ENCODE results near the gene SEC24D. TPM values are rescaled to one million over a fixed set of nuclear protein-coding genes. Genes with fewer than 3 reads are reported as not detected.

Gene SEC24D
- total and polyA plus RNA-seq, 9 of the 15 experiments (the other 6 are each of a cell fraction or from before 2014, with no cell fraction given), result 7.1 to 22.5 (median 11.3) TPM

DNA sequence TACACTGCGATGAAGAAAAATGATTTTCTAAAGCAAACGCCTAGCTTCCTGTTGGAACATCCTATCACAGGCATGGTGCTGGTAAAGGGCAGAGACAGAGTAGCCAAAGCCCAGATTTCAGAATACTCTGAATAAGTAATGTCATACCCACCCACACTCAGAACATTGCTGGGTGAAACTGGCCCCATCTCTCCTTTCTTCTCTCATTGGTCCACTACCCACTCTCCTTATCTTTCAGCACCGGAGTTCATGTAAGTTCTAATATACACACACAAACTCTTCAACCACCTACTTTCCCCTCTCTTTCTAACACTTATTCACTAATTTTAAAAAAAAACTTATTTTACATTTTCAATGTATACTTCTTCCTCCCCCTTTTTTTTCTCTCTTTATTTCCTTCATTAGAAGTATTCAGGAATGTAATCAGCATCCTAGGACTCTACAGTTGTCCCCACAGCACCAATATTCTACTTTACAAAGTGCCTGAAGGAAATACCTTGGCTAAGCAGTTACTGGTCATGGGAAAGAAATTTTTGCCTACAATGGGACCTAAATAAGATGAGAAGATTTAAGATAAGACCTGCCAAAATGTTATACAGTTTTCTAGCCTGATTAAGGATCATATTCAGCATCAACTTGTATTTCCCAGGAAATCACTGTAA lies 63.0 kb downstream of the SEC24D start:
- ChIA-PET POLR2A (no interaction called here), CTCF (ENCODE audit: low intra/inter-chr PET ratio) (interaction anchor here (0.8 to 2.2 kb wide), 2 partner anchors 117 to 196 kb away, joined by 3 to 23 read pairs; no protein-coding TSS in a partner anchor)
- Histone ChIP-seq H2AFZ (ENCODE audit: low read depth, low read length) (no peak overlapping the region), H3K27ac (ENCODE audit: extremely low read depth, low read depth, low read length) (no peak overlapping the region), H3K9me1 (ENCODE audit: control insufficient read depth, insufficient read depth, low read length) (no peaks in the 10 kb centered on the region), H3K9ac (ENCODE audit: insufficient read depth in 1 of 2, low read depth in 2 of 2, low read length in 2 of 2) (no peak overlapping the region), H3K36me3 (ENCODE audit: control insufficient read depth, insufficient read depth, low read length) (peaks cover 5% of the 10 kb centered on the region; the same call in 1 of the 3 replicates), H3K79me2 (ENCODE audit: control insufficient read depth, insufficient read depth, low read length) (no peaks in the 10 kb centered on the region), H3K4me3 (no peak overlapping the region), H3K4me1 (replicated peaks in 1 of 2; ENCODE audit: control insufficient read depth in 2 of 2, insufficient read depth in 2 of 2, low read length in 2 of 2) (no peaks in the 10 kb centered on the region), H4K20me1 (replicated peaks; ENCODE audit: control insufficient read depth, insufficient read depth, low read length) (0 out of 2 replicates have a peak, but pooled peaks cover 6% of the 10 kb centered on the region), H3K9me3 (replicated peaks; ENCODE audit: control insufficient read depth, insufficient read depth, low read depth, low read length) (no peaks in the 10 kb centered on the region), H3K4me2 (ENCODE audit: insufficient read depth, low read length) (no peak overlapping the region), H3K27me3 (ENCODE audit: control insufficient read depth in 2 of 2, insufficient read depth in 2 of 2, low read length in 2 of 2) (no peaks in the 10 kb centered on the region)
- in situ Hi-C loops (cut with MboI), result no loop called here
- FAIRE-seq (no peak), ATAC-seq (no peak), DNase-seq (ENCODE audit: extremely low read depth in 1 of 4, low spot score in 3 of 4) (no peak)
- no TSS peak for BruUV-seq (replicated peaks)
- 32% methylated on average over 3 of the region's 3 CpGs for WGBS (ENCODE audit: insufficient coverage, low coverage, missing lambda C conversion rate)
- TF ChIP-seq ZNF134 (CRISPR knock-in tag; conservative IDR thresholded peaks at IDR 0.05) (no peak), HLTF (IDR thresholded peaks at IDR 0.05) (no peak), ZEB2 (IDR thresholded peaks at IDR 0.05) (no peak), EHMT2 (IDR thresholded peaks at IDR 0.05) (no peak), ZNF140 (CRISPR knock-in tag; IDR thresholded peaks at IDR 0.05) (no peak), HMG20A (CRISPR knock-in tag; conservative IDR thresholded peaks at IDR 0.05) (no peak), NCOA1 (IDR thresholded peaks at IDR 0.05; ENCODE audit: low read depth) (no peak), TFAM (CRISPR knock-in tag; conservative IDR thresholded peaks at IDR 0.05) (no peak)
- TF ChIP-seq, protein P1, sequence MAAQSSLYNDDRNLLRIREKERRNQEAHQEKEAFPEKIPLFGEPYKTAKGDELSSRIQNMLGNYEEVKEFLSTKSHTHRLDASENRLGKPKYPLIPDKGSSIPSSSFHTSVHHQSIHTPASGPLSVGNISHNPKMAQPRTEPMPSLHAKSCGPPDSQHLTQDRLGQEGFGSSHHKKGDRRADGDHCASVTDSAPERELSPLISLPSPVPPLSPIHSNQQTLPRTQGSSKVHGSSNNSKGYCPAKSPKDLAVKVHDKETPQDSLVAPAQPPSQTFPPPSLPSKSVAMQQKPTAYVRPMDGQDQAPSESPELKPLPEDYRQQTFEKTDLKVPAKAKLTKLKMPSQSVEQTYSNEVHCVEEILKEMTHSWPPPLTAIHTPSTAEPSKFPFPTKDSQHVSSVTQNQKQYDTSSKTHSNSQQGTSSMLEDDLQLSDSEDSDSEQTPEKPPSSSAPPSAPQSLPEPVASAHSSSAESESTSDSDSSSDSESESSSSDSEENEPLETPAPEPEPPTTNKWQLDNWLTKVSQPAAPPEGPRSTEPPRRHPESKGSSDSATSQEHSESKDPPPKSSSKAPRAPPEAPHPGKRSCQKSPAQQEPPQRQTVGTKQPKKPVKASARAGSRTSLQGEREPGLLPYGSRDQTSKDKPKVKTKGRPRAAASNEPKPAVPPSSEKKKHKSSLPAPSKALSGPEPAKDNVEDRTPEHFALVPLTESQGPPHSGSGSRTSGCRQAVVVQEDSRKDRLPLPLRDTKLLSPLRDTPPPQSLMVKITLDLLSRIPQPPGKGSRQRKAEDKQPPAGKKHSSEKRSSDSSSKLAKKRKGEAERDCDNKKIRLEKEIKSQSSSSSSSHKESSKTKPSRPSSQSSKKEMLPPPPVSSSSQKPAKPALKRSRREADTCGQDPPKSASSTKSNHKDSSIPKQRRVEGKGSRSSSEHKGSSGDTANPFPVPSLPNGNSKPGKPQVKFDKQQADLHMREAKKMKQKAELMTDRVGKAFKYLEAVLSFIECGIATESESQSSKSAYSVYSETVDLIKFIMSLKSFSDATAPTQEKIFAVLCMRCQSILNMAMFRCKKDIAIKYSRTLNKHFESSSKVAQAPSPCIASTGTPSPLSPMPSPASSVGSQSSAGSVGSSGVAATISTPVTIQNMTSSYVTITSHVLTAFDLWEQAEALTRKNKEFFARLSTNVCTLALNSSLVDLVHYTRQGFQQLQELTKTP (IDR thresholded peaks at IDR 0.05; ENCODE audit: low read depth in 1 of 2, partially characterized antibody in 2 of 2), result no peak
- TF ChIP-seq, protein P2, sequence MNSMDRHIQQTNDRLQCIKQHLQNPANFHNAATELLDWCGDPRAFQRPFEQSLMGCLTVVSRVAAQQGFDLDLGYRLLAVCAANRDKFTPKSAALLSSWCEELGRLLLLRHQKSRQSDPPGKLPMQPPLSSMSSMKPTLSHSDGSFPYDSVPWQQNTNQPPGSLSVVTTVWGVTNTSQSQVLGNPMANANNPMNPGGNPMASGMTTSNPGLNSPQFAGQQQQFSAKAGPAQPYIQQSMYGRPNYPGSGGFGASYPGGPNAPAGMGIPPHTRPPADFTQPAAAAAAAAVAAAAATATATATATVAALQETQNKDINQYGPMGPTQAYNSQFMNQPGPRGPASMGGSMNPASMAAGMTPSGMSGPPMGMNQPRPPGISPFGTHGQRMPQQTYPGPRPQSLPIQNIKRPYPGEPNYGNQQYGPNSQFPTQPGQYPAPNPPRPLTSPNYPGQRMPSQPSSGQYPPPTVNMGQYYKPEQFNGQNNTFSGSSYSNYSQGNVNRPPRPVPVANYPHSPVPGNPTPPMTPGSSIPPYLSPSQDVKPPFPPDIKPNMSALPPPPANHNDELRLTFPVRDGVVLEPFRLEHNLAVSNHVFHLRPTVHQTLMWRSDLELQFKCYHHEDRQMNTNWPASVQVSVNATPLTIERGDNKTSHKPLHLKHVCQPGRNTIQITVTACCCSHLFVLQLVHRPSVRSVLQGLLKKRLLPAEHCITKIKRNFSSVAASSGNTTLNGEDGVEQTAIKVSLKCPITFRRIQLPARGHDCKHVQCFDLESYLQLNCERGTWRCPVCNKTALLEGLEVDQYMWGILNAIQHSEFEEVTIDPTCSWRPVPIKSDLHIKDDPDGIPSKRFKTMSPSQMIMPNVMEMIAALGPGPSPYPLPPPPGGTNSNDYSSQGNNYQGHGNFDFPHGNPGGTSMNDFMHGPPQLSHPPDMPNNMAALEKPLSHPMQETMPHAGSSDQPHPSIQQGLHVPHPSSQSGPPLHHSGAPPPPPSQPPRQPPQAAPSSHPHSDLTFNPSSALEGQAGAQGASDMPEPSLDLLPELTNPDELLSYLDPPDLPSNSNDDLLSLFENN (IDR thresholded peaks at IDR 0.05; ENCODE audit: low read depth in 2 of 2, low read length in 2 of 2), result no peak
- intact Hi-C loops (cut with micrococcal nuclease), result loop anchor here (1.0 kb wide), 2 partner anchors 117 to 196 kb away; no protein-coding TSS in a partner anchor
